Skeletal muscle satellite cell (primary cell): ENCODE data around the gene DDB1.

Experiments
- H3K27me3 ChIP-seq: 2 replicates; pipeline ENCODE4 v1.7.0; 2013; ENCODE audit warnings: low read length; ENCODE audit not compliant: control insufficient read depth, insufficient read depth
- H3K36me3 ChIP-seq: 2 replicates; pipeline ENCODE4 v1.7.0; 2013; ENCODE audit warnings: mild to moderate bottlenecking, control low read depth, low read length; ENCODE audit not compliant: insufficient read depth
- H3K4me1 ChIP-seq: 2 replicates; pipeline ENCODE4 v1.7.0; 2013; ENCODE audit warnings: low read length; ENCODE audit not compliant: control insufficient read depth, insufficient read depth
- H3K4me2 ChIP-seq: 2 replicates; pipeline ENCODE4 v1.7.0; 2013; ENCODE audit warnings: mild to moderate bottlenecking, low read length
- H3K4me3 ChIP-seq: 2 replicates; pipeline ENCODE4 v1.7.0; 2013; ENCODE audit warnings: low read length
- H3K9ac ChIP-seq: 2 replicates; pipeline ENCODE4 v1.7.0; 2013; ENCODE audit warnings: mild to moderate bottlenecking, low read depth, low read length, moderate library complexity
- H3K9me3 ChIP-seq: replicated peaks from 2 replicates; pipeline ENCODE4 v1.7.0; 2013; ENCODE audit warnings: mild to moderate bottlenecking, control low read depth, low read length

DDB1 gene

DNA sequence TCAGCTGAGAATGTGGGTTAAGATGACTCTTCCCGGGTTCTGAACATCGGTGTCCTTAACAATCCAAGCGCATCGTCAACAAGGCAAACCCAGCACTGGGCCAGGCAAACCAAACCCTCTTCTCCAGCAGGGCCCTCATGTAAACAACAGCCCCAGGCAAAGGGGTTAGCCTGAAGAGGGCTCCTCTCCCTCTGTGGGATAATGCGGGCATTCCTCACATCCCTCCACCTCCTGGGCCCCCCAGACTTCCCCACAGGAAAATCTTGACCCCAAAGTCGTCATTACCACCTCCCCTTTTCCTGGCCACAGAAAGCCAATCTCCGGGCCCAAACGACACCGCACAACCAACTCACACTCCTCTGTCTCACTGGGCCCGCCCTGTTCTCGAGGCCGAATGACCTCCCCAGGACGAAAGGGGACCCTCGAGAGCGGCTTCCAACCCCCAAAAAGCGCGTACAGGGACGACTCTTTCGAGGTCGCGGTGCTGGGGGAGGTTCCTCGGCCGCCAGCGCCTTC is 566 bp downstream of the DDB1 start:
- H3K9me3 ChIP-seq: no peaks in the 10 kb centered on the region
- peak overlapping the region; percentile 94 for H3K4me3 ChIP-seq
- peaks cover 27% of the 10 kb centered on the region for H3K36me3 ChIP-seq
- peaks cover 32% of the 10 kb centered on the region for H3K4me1 ChIP-seq
- no peaks in the 10 kb centered on the region for H3K27me3 ChIP-seq
- peak overlapping the region; percentile 94 for H3K4me2 ChIP-seq
- peak overlapping the region; percentile 100 for H3K9ac ChIP-seq

DNA sequence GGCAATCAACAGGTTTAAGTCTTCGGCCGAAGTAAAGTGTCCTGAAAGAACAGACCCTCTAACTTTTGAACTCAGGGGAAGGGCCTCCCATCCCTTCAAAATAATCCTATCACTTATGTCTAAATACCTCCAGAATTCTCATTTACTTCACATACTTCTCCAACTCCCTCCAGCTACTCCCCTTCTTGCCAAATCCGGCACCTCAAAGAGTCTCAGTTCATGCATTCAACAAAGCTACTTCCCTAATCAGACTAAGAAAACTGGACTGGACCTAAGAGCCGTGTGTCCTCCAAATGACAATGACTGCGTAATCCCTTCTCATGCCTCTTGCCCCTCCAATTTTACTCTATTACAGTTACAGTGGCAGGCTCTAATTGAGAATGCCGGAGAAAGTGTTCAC is 1.3 kb downstream of the DDB1 start:
- Histone ChIP-seq H3K4me3 (peak overlapping the region; percentile 94), H3K4me2 (peak overlapping the region; percentile 94), H3K4me1 (peaks cover 32% of the 10 kb centered on the region), H3K36me3 (peaks cover 31% of the 10 kb centered on the region), H3K9me3 (no peaks in the 10 kb centered on the region), H3K27me3 (no peaks in the 10 kb centered on the region), H3K9ac (peak overlapping the region; percentile 100)

DNA sequence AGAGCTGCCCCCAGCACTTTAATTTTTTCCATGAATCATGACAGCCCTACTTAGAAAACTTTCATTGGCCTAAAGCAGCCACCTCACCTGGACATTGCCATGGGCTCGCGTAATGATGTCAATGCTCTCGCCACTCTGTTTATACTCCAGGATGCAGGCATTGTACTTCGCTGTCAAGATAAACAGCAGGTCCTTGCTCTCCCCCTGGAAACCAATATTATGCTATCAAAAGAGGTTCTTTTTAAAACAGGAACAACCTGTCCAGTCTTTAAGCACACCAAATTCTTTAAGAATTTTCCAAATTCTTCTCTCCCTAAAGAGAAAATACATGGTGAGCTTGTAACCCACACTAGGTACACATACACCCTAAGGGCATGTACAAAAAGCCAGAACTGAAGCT is 3.0 kb downstream of the DDB1 start:
- no peak overlapping the region for H3K4me3 ChIP-seq
- peaks cover 30% of the 10 kb centered on the region for H3K4me1 ChIP-seq
- H3K9ac ChIP-seq: no peak overlapping the region
- peaks cover 48% of the 10 kb centered on the region for H3K36me3 ChIP-seq
- no peaks in the 10 kb centered on the region for H3K27me3 ChIP-seq
- no peaks in the 10 kb centered on the region for H3K9me3 ChIP-seq
- no peak overlapping the region for H3K4me2 ChIP-seq

GRCh38 chr11:61328351-61328750 is 4.6 kb downstream of the DDB1 start:
- no peak overlapping the region for H3K4me3 ChIP-seq
- H3K36me3 ChIP-seq: peaks cover 62% of the 10 kb centered on the region
- no peaks in the 10 kb centered on the region for H3K27me3 ChIP-seq
- H3K9ac ChIP-seq: no peak overlapping the region
- no peaks in the 10 kb centered on the region for H3K9me3 ChIP-seq
- no peak overlapping the region for H3K4me2 ChIP-seq
- H3K4me1 ChIP-seq: peaks cover 15% of the 10 kb centered on the region

GRCh38 chr11:61327669-61328071 is 5.2 kb downstream of the DDB1 start:
- Histone ChIP-seq H3K4me2 (no peak overlapping the region), H3K9me3 (no peaks in the 10 kb centered on the region), H3K36me3 (peaks cover 69% of the 10 kb centered on the region), H3K9ac (no peak overlapping the region), H3K27me3 (no peaks in the 10 kb centered on the region), H3K4me1 (peaks cover 14% of the 10 kb centered on the region), H3K4me3 (no peak overlapping the region)

- Histone ChIP-seq H3K4me1 (peaks cover 6% of the 10 kb centered on the region), H3K9ac (no peak overlapping the region), H3K9me3 (no peaks in the 10 kb centered on the region), H3K4me3 (no peak overlapping the region), H3K27me3 (no peaks in the 10 kb centered on the region), H3K4me2 (no peak overlapping the region), H3K36me3 (peaks cover 88% of the 10 kb centered on the region)
Observed at GRCh38 chr11:61325649-61326414, 7.1 kb downstream of the DDB1 start.

DNA sequence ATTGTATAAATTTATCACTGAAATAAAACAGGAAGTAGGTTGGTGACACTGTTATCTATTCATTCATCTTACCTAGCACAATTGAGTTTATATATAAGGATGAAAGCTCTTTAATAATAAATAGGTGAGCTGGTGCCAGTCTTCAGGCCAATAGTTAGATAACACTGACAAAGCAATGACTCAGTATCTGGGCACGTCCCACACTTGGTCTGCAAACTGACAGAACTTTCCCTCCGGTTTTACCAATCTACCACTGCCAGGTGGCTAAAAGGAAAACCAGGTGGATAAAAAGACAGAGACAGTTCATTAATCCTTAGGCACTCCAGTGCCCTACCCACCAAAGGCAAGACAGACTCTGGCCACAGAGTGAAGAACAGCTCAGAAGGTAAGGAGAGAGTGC is 17.6 kb downstream of the DDB1 start:
- Histone ChIP-seq H3K4me2 (no peak overlapping the region), H3K4me3 (no peak overlapping the region), H3K9me3 (no peaks in the 10 kb centered on the region), H3K4me1 (no peaks in the 10 kb centered on the region), H3K36me3 (peaks cover 78% of the 10 kb centered on the region), H3K9ac (no peak overlapping the region), H3K27me3 (no peaks in the 10 kb centered on the region)

- H3K4me2 ChIP-seq: no peak overlapping the region
- H3K36me3 ChIP-seq: peaks cover 91% of the 10 kb centered on the region
- no peak overlapping the region for H3K4me3 ChIP-seq
Observed at GRCh38 chr11:61310749-61311148, 22.2 kb downstream of the DDB1 start.

DNA sequence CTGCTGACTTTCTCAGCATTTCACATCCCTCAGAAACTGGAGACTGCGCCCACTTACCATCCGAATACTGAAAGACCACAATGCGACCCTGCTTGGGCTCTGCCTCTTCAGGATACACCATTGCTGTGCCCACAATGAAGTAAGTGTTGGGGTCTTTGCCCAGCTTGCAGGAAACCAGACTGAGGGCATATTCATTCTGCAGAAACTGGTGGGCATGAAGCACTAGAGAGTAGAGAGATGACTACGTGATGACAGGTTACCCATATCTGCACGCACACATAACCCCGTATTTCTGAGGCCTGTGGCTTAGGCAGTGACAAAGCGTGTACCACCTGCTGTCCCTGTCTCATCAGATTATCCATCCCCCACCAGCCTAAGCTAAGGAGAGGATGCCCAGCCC is 23.2 kb downstream of the DDB1 start:
- Histone ChIP-seq H3K4me2 (no peak overlapping the region), H3K4me1 (no peaks in the 10 kb centered on the region), H3K9ac (no peak overlapping the region), H3K9me3 (no peaks in the 10 kb centered on the region), H3K36me3 (peaks cover 94% of the 10 kb centered on the region), H3K27me3 (no peaks in the 10 kb centered on the region), H3K4me3 (no peak overlapping the region)

More at GRCh38 chr11:61310749-61311148, 22.2 kb downstream of the DDB1 start:
- H3K9ac ChIP-seq: no peak overlapping the region
- no peaks in the 10 kb centered on the region for H3K9me3 ChIP-seq
- H3K27me3 ChIP-seq: no peaks in the 10 kb centered on the region
- H3K4me1 ChIP-seq: no peaks in the 10 kb centered on the region

DNA sequence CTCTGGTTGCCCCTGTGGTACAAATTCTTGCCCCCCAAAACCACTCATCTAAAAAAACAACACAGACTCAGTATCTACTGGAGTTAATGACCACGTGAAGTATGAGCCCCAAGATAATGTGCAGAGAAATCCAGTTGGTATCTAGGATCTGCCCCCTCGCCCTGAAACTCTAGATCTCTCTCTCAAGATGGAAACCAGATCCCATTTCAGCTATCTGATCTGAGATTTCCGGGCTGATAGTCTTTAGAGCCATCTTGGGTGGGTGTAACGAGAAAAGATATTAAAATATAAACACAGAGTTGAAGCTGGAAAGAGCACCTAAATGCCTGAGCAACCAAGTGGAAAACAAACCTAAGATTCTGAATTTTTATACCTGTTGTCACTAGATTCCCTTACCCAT is 23.8 kb downstream of the DDB1 start:
- no peak overlapping the region for H3K4me3 ChIP-seq
- H3K27me3 ChIP-seq: no peaks in the 10 kb centered on the region
- no peaks in the 10 kb centered on the region for H3K4me1 ChIP-seq
- no peak overlapping the region for H3K9ac ChIP-seq
- H3K4me2 ChIP-seq: no peak overlapping the region
- H3K9me3 ChIP-seq: no peaks in the 10 kb centered on the region
- H3K36me3 ChIP-seq: peaks cover 90% of the 10 kb centered on the region

DNA sequence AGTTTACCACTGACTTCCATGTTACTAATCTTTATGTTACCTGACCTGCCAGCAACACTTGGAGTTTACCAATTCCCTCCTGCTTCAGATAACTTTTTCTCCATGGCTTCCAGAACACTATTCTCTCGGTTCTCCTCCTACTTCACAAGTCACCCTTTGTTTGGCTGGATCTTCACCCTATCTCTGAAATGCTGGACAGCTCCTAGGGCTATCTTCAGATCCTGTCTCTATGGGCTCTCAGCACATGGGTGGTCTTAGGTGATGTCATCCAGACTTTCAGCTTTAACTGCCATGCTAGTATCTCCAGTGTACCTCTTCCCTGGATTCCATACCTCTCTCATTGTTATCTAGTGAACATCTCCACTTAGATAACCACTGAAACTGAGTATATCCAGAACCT is 25.6 kb downstream of the DDB1 start:
- H3K4me2 ChIP-seq: no peak overlapping the region
- no peak overlapping the region for H3K4me3 ChIP-seq
- H3K9ac ChIP-seq: no peak overlapping the region
- no peaks in the 10 kb centered on the region for H3K9me3 ChIP-seq
- H3K36me3 ChIP-seq: peaks cover 93% of the 10 kb centered on the region
- H3K27me3 ChIP-seq: no peaks in the 10 kb centered on the region
- H3K4me1 ChIP-seq: no peaks in the 10 kb centered on the region

DNA sequence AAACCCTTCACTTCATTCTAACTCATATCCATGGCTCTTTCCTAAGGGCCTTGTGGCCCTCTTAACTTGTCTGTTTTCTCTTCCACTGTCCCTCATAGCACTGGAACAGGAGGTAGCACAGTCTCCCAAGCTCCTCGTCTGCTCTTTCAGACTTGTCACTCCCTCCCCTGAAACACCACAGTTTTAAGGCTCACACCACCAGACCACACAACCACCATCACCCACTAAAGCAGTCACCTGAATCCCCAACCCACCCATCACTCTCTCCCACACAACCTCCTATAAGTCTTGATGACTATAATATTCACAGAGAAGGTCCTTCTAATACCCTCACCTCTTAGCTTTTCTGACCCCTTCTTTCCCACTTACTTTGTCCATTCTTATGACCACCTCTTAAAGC is 26.7 kb downstream of the DDB1 start:
- Histone ChIP-seq H3K9me3 (no peaks in the 10 kb centered on the region), H3K9ac (no peak overlapping the region), H3K27me3 (no peaks in the 10 kb centered on the region), H3K36me3 (peaks cover 93% of the 10 kb centered on the region), H3K4me3 (no peak overlapping the region), H3K4me1 (no peaks in the 10 kb centered on the region), H3K4me2 (no peak overlapping the region)
